IMR-90 (cell line): ENCODE results near the gene BCL6. TPM values are rescaled to one million over a fixed set of nuclear protein-coding genes. Genes with fewer than 3 reads are reported as not detected.
A peak's percentile ranks its signal among the peaks of the same experiment; 100 is the strongest.

ENCODE experiments used
- ATAC-seq: fragments of 200-7000 bp; cut with Tn5 transposase; 2 replicates; pipeline ENCODE4 v1.9.1; 2020; ENCODE audit warnings: low read depth, mild to moderate bottlenecking, moderate library complexity
- BruUV-seq: library from RNA; stranded (reverse); fragments of 400-500 nt; replicated peaks from 2 replicates; lab custom pipeline; 2021; lab: Mats Ljungman, UMichigan
- CTCF ChIA-PET: fragments of 300-600 bp; formaldehyde crosslinking; extraction: SDS; loops from one replicate; lab custom pipeline; 2021; ENCODE audit warnings: antibody characterized with exemption; lab: Yijun Ruan, JAX
- POLR2A ChIA-PET: fragments of 300-600 bp; sonication (Branson Sonifier 250); formaldehyde crosslinking; loops from one replicate; lab custom pipeline; 2022; ENCODE audit warnings: antibody characterized with exemption; ENCODE audit not compliant: unreplicated experiment; lab: Charles Lee
- DNase-seq: peaks from one replicate; pipeline ENCODE4 v3.0.0; 2013
- H2AFZ ChIP-seq: replicated peaks from 2 replicates; pipeline ENCODE3; 2013; ENCODE audit warnings: low read length, mild to moderate bottlenecking; ENCODE audit not compliant: poor library complexity
- H2AK5ac ChIP-seq: 2 replicates; pipeline ENCODE4 v1.6.1; 2013; ENCODE audit warnings: low read depth, low read length, inconsistent platforms
- H2AK9ac ChIP-seq: replicated peaks from 2 replicates; pipeline ENCODE3; 2013; ENCODE audit warnings: mild to moderate bottlenecking, low read depth, low read length, moderate library complexity; ENCODE audit not compliant: poor library complexity
- H2BK120ac ChIP-seq: 2 replicates; pipeline ENCODE4 v1.6.1; 2013; ENCODE audit warnings: low read depth, low read length, inconsistent platforms
- H2BK15ac ChIP-seq: 3 replicates; pipeline ENCODE4 v1.6.1; 2013; ENCODE audit warnings: low read depth, low read length, inconsistent platforms
- H2BK20ac ChIP-seq: 2 replicates; pipeline ENCODE4 v1.6.1; 2013; ENCODE audit warnings: low read depth, mild to moderate bottlenecking, inconsistent platforms, low read length, moderate library complexity
- H2BK5ac ChIP-seq: 2 replicates; pipeline ENCODE4 v1.6.1; 2013; ENCODE audit warnings: mild to moderate bottlenecking, low read depth, low read length, inconsistent platforms; ENCODE audit not compliant: poor library complexity, severe bottlenecking
- H3K14ac ChIP-seq: replicated peaks from 2 replicates; pipeline ENCODE4 v1.6.1; 2013; ENCODE audit warnings: low read depth, low read length, inconsistent platforms
- H3K18ac ChIP-seq: 2 replicates; pipeline ENCODE4 v1.6.1; 2013; ENCODE audit warnings: low read depth, low read length, control low read depth
- H3K23ac ChIP-seq: 2 replicates; pipeline ENCODE4 v1.6.1; 2013; ENCODE audit warnings: low read depth, low read length, inconsistent platforms
- H3K27ac ChIP-seq: 2 replicates; pipeline ENCODE4 v1.5.1; 2013; ENCODE audit warnings: mild to moderate bottlenecking, control low read depth, low read length; ENCODE audit not compliant: insufficient read depth
- H3K27me3 ChIP-seq: 2 replicates; pipeline ENCODE4 v1.6.1; 2013; ENCODE audit warnings: low read length; ENCODE audit not compliant: control insufficient read depth, insufficient read depth
- H3K36me3 ChIP-seq: 2 replicates; pipeline ENCODE4 v1.6.1; 2013; ENCODE audit warnings: low read length, mixed read lengths; ENCODE audit not compliant: control insufficient read depth, insufficient read depth
- H3K4ac ChIP-seq: 2 replicates; pipeline ENCODE4 v1.6.1; 2013; ENCODE audit warnings: low read depth, low read length, inconsistent platforms
- H3K4me1 ChIP-seq: 2 replicates; pipeline ENCODE4 v1.6.1; 2013; ENCODE audit warnings: low read length, mixed read lengths; ENCODE audit not compliant: control insufficient read depth, insufficient read depth
- H3K4me2 ChIP-seq: 2 replicates; pipeline ENCODE4 v1.6.1; 2013; ENCODE audit warnings: low read depth, mild to moderate bottlenecking, control low read depth, low read length, moderate library complexity
- H3K4me3 ChIP-seq: 2 replicates; pipeline ENCODE4 v1.5.1; 2013; ENCODE audit warnings: low read depth, mild to moderate bottlenecking, control low read depth, low read length, moderate library complexity; ENCODE audit not compliant: insufficient read depth
- H3K56ac ChIP-seq: 2 replicates; pipeline ENCODE4 v1.6.1; 2013; ENCODE audit warnings: low read length, inconsistent platforms; ENCODE audit not compliant: insufficient read depth; ENCODE audit errors: extremely low read depth
- H3K79me1 ChIP-seq, 2 experiments: 2 replicates each; pipeline ENCODE4 v1.6.1; 2013; ENCODE audit warnings: low read length in 2 of 2, inconsistent platforms in 1 of 2, low read depth in 1 of 2
- H3K9ac ChIP-seq: 2 replicates; pipeline ENCODE4 v1.6.1; 2013; ENCODE audit warnings: low read depth, low read length, control low read depth
- H3K9me1 ChIP-seq: 2 replicates; pipeline ENCODE4 v1.6.1; 2013; ENCODE audit warnings: low read length, inconsistent platforms; ENCODE audit not compliant: insufficient read depth
- H3K9me3 ChIP-seq: 2 replicates; pipeline ENCODE4 v1.6.1; 2013; ENCODE audit warnings: low read length; ENCODE audit not compliant: control insufficient read depth, insufficient read depth
- H4K20me1 ChIP-seq: 2 replicates; pipeline ENCODE4 v1.6.1; 2013; ENCODE audit warnings: low read length, inconsistent platforms; ENCODE audit not compliant: insufficient read depth
- H4K5ac ChIP-seq: 2 replicates; pipeline ENCODE4 v1.6.1; 2013; ENCODE audit warnings: mild to moderate bottlenecking, low read depth, low read length, control low read depth
- H4K8ac ChIP-seq, 2 experiments: 2 replicates each; pipeline ENCODE4 v1.6.1; 2013; ENCODE audit warnings: low read depth in 2 of 2, low read length in 2 of 2, control low read depth in 1 of 2, inconsistent platforms in 1 of 2
- H4K91ac ChIP-seq: 2 replicates; pipeline ENCODE4 v1.6.1; 2013; ENCODE audit warnings: low read depth, low read length, inconsistent platforms; ENCODE audit not compliant: insufficient read depth
- BHLHE40 ChIP-seq: fragments of 150-350 bp; IDR thresholded peaks from 2 replicates; pipeline ENCODE4 v1.6.1; 2016; ENCODE audit warnings: mild to moderate bottlenecking, low read depth, low read length
- CEBPB ChIP-seq: IDR thresholded peaks from 2 replicates; pipeline ENCODE4 v1.6.1; 2012; ENCODE audit warnings: low read depth, low read length, improper control_type of control experiment
- CTCF ChIP-seq: conservative IDR thresholded peaks from 2 replicates; pipeline ENCODE4 v1.5.1; 2012; ENCODE audit warnings: mild to moderate bottlenecking, low read depth, low read length, improper control_type of control experiment
- FOS ChIP-seq: fragments of 150-350 bp; IDR thresholded peaks from 2 replicates; pipeline ENCODE4 v1.6.1; 2016; ENCODE audit warnings: low read depth, low read length
- MAFK ChIP-seq: IDR thresholded peaks from 2 replicates; pipeline ENCODE4 v1.6.1; 2012; ENCODE audit warnings: low read depth, low read length, improper control_type of control experiment
- MAZ ChIP-seq: IDR thresholded peaks from 2 replicates; pipeline ENCODE4 v1.6.1; 2012; ENCODE audit warnings: low read depth, mild to moderate bottlenecking, low read length, improper control_type of control experiment, moderate library complexity, borderline replicate concordance
- MXI1 ChIP-seq: IDR thresholded peaks from 2 replicates; pipeline ENCODE4 v1.6.1; 2012; ENCODE audit warnings: low read depth, mild to moderate bottlenecking, low read length, moderate library complexity, borderline replicate concordance
- NFE2L2 ChIP-seq: fragments of 150-350 bp; IDR thresholded peaks from 2 replicates; pipeline ENCODE4 v1.6.1; 2016; ENCODE audit warnings: low read depth, mild to moderate bottlenecking, low read length
- POLR2A ChIP-seq: IDR thresholded peaks from 2 replicates; pipeline ENCODE4 v1.6.1; 2012; ENCODE audit warnings: mild to moderate bottlenecking, low read depth, low read length
- RAD21 ChIP-seq: IDR thresholded peaks from 2 replicates; pipeline ENCODE4 v1.6.1; 2012; ENCODE audit warnings: low read length, improper control_type of control experiment
- RCOR1 ChIP-seq: IDR thresholded peaks from 2 replicates; pipeline ENCODE4 v1.6.1; 2012; ENCODE audit warnings: mild to moderate bottlenecking, low read length, improper control_type of control experiment; ENCODE audit not compliant: insufficient replicate concordance
- RFX5 ChIP-seq: IDR thresholded peaks from 2 replicates; pipeline ENCODE4 v1.8.0; 2012; ENCODE audit warnings: low read depth, mild to moderate bottlenecking, low read length, moderate library complexity
- SMC3 ChIP-seq: fragments of 150-350 bp; IDR thresholded peaks from 2 replicates; pipeline ENCODE4 v1.6.1; 2016; ENCODE audit warnings: low read depth, mild to moderate bottlenecking, antibody characterized with exemption, low read length, moderate library complexity
- WGBS, 2 experiments: methylation state at CpG; one replicate each; pipeline versions ENCODE4 v1.1.5 to v1.1.7; 2013; ENCODE audit warnings: missing lambda C conversion rate in 2 of 2; ENCODE audit not compliant: insufficient read length in 1 of 2; ENCODE audit errors: extremely low coverage in 2 of 2; 5-methylcytosine and 5-hydroxymethylcytosine counted together
- dilution Hi-C: fragments of 300-500 bp; cut with HindIII; formaldehyde crosslinking; loops from one replicate; pipeline ENCODE4 v1.14.3; 2018; ENCODE audit warnings: low sequenced_read_pairs; ENCODE audit not compliant: unreplicated experiment
- in situ Hi-C: fragments of 300-500 bp; cut with MboI; formaldehyde crosslinking; loops from 3 replicates; pipeline ENCODE4 v1.14.3; 2019; ENCODE audit warnings: low sequenced_read_pairs, inconsistent platforms, mixed read lengths
- intact Hi-C: fragments of 100-400 bp; cut with micrococcal nuclease; formaldehyde crosslinking; loops from 2 replicates; pipeline ENCODE4 v1.10.0; 2022
- polyA plus RNA-seq, 3 experiments: library from polyadenylated mRNA; depleted of rRNA; stranded (reverse); fragments of >200 nt; gene quantifications; 2 replicates each; pipeline ENCODE4 v1.2.3, GENCODE V29; 2012; ENCODE audit warnings: low replicate concordance in 1 of 3
- total RNA-seq: library from RNA; depleted of rRNA; stranded (reverse); fragments of >200 nt; gene quantifications from 2 replicates; pipeline ENCODE4 v1.2.3, GENCODE V29; 2012
- TF ChIP-seq, protein P1 (sequence below): fragments of 150-350 bp; IDR thresholded peaks from 2 replicates; pipeline ENCODE4 v1.6.1; 2017; ENCODE audit warnings: mild to moderate bottlenecking, antibody characterized with exemption, low read length, low read depth
- TF ChIP-seq, protein P2 (sequence below): fragments of 150-350 bp; IDR thresholded peaks from 2 replicates; pipeline ENCODE4 v1.6.1; 2016; ENCODE audit warnings: low read depth, mild to moderate bottlenecking, low read length, moderate library complexity, borderline replicate concordance

BCL6 gene
- total and polyA plus RNA-seq, 2 of the 4 experiments (the other 2 are of a cell fraction) = 19.7 to 22.6 TPM

- DNase-seq (peak; percentile 97), ATAC-seq (peak; percentile 98)
- no peak overlapping the region for H3K4me3 ChIP-seq
- H3K79me1 ChIP-seq = no peaks in the 10 kb centered on the region
- no peak overlapping the region for H3K23ac ChIP-seq
- no peaks in the 10 kb centered on the region for H3K36me3 ChIP-seq
- no peak overlapping the region for H4K5ac ChIP-seq
- H3K27me3 ChIP-seq = peaks cover 2% of the 10 kb centered on the region
- POLR2A ChIA-PET = no interaction called here
- H3K27ac ChIP-seq = no peak overlapping the region
- intact Hi-C loops (no loop called here), in situ Hi-C loops (no loop called here), dilution Hi-C loops (no loop called here)
- no peak overlapping the region for H2BK120ac ChIP-seq
- H4K91ac ChIP-seq = no peak overlapping the region
- no peak overlapping the region for H3K56ac ChIP-seq
- no peak overlapping the region for H2AFZ ChIP-seq
- no peaks in the 10 kb centered on the region; the same call in 1 of the 2 replicates for H4K20me1 ChIP-seq
- WGBS, 2 experiments = 0% methylated on average over 1 of the region's 2 CpGs; no CpG with 5 or more reads in 1 of the 2 experiments
- no peak overlapping the region for H3K9ac ChIP-seq
- TF ChIP-seq RAD21 (no peak), NFE2L2 (no peak), SMC3 (0 out of 2 replicates have a peak, but pooled peaks have one; percentile 6), MAFK (no peak), RFX5 (no peak), FOS (peak; percentile 93), BHLHE40 (peak; percentile 53; the same call in 1 of the 2 replicates), CTCF (0 out of 2 replicates have a peak, but pooled peaks have one; percentile 1), MAZ (no peak), MXI1 (no peak), CEBPB (peak; percentile 54; the same call in 1 of the 2 replicates), RCOR1 (no peak), POLR2A (no peak)
- TF ChIP-seq, protein P1, sequence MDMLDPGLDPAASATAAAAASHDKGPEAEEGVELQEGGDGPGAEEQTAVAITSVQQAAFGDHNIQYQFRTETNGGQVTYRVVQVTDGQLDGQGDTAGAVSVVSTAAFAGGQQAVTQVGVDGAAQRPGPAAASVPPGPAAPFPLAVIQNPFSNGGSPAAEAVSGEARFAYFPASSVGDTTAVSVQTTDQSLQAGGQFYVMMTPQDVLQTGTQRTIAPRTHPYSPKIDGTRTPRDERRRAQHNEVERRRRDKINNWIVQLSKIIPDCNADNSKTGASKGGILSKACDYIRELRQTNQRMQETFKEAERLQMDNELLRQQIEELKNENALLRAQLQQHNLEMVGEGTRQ = no peak
- TF ChIP-seq, protein P2, sequence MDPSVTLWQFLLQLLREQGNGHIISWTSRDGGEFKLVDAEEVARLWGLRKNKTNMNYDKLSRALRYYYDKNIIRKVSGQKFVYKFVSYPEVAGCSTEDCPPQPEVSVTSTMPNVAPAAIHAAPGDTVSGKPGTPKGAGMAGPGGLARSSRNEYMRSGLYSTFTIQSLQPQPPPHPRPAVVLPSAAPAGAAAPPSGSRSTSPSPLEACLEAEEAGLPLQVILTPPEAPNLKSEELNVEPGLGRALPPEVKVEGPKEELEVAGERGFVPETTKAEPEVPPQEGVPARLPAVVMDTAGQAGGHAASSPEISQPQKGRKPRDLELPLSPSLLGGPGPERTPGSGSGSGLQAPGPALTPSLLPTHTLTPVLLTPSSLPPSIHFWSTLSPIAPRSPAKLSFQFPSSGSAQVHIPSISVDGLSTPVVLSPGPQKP = no peak
- no peak overlapping the region for H4K8ac ChIP-seq
- H2AK9ac ChIP-seq = peak overlapping the region; percentile 3
- H3K9me1 ChIP-seq = no peaks in the 10 kb centered on the region
- H3K4ac ChIP-seq = no peak overlapping the region
- no peak overlapping the region for H3K14ac ChIP-seq
- H3K4me1 ChIP-seq = peaks cover 2% of the 10 kb centered on the region; the same call in 1 of the 2 replicates
- no peak overlapping the region for H2BK20ac ChIP-seq
- no peak overlapping the region for H3K18ac ChIP-seq
- CTCF ChIA-PET = no interaction called here
- peak overlapping the region; percentile 6 for H2BK5ac ChIP-seq
- no peak overlapping the region for H2BK15ac ChIP-seq
- H3K9me3 ChIP-seq = no peaks in the 10 kb centered on the region
- no TSS peak for BruUV-seq
- no peak overlapping the region for H2AK5ac ChIP-seq
- H3K4me2 ChIP-seq = no peak overlapping the region
Observed at GRCh38 chr3:187783098-187783497, 37.8 kb upstream of the BCL6 start.
